GM12878 (cell line): Measurements from ENCODE around the gene CSTPP1. TPM values are rescaled to one million over a fixed set of nuclear protein-coding genes. Genes with fewer than 3 reads are reported as not detected.
"Not testable (repeated sequence)": the region's sequence is repeated elsewhere in the genome, so short reads cannot be mapped to it uniquely, and the experiment has no call there.

Experiments
- ATAC-seq: fragments of 200-7000 bp; cut with Tn5 transposase; 3 replicates; pipeline ENCODE4 v1.9.1; 2020; ENCODE audit warnings: mild to moderate bottlenecking, moderate library complexity
- BruUV-seq: library from RNA; stranded (reverse); fragments of 400-500 nt; replicated peaks from 2 replicates; lab custom pipeline; 2021; lab: Mats Ljungman, UMichigan
- CTCF ChIA-PET: fragments of 300-600 bp; sonication (Branson Sonifier 250); formaldehyde crosslinking; extraction: SDS; loops from one replicate; lab custom pipeline; 2021; ENCODE audit warnings: inconsistent platforms; lab: Yijun Ruan, JAX
- POLR2A ChIA-PET: fragments of 350-600 bp; formaldehyde crosslinking; extraction: SDS; loops from one replicate; lab custom pipeline; 2021; ENCODE audit warnings: inconsistent platforms; lab: Charles Lee
- RAD21 ChIA-PET: fragments of 300-600 bp; sonication (Branson Sonifier 250); formaldehyde crosslinking; loops from one replicate; lab custom pipeline; 2023; ENCODE audit warnings: antibody characterized with exemption; ENCODE audit not compliant: unreplicated experiment; lab: Charles Lee
- SMC1A ChIA-PET: fragments of 300-600 bp; sonication (Branson Sonifier 250); formaldehyde crosslinking; loops from one replicate; lab custom pipeline; 2023; ENCODE audit not compliant: unreplicated experiment, uncharacterized antibody; lab: Charles Lee
- DNase-seq: peaks from one replicate; pipeline ENCODE4 v3.0.0-alpha.2; 2011; ENCODE audit warnings: low read depth, low spot score
- FAIRE-seq: peaks from 3 replicates; lab custom pipeline; 2011; peaks lifted over from hg19 to GRCh38; lab: Jason Lieb, UNC
- H2AFZ ChIP-seq: 2 replicates; pipeline ENCODE4 v1.6.0; 2011; ENCODE audit warnings: low read depth, low read length, control low read depth; ENCODE audit not compliant: control insufficient read depth
- H3K27ac ChIP-seq: 2 replicates; pipeline ENCODE4 v1.5.1; 2011; ENCODE audit warnings: control low read depth; ENCODE audit not compliant: control insufficient read depth, insufficient read depth
- H3K27me3 ChIP-seq, 2 experiments: replicated peaks in 1 of 2; 2 replicates each; pipeline versions ENCODE4 v1.6.0 to v1.6.1; 2011; ENCODE audit warnings: low read length in 1 of 2; ENCODE audit not compliant: control insufficient read depth in 2 of 2, insufficient read depth in 2 of 2
- H3K36me3 ChIP-seq, 2 experiments: 2 replicates each; pipeline ENCODE4 v1.5.1; 2011; ENCODE audit warnings: low read length in 1 of 2; ENCODE audit not compliant: control insufficient read depth in 2 of 2, insufficient read depth in 2 of 2
- H3K4me1 ChIP-seq: 2 replicates; pipeline ENCODE4 v1.6.1; 2011; ENCODE audit warnings: mild to moderate bottlenecking, low read length, moderate library complexity, mixed read lengths; ENCODE audit not compliant: control insufficient read depth, insufficient read depth
- H3K4me2 ChIP-seq: 2 replicates; pipeline ENCODE4 v1.6.0; 2011; ENCODE audit warnings: control low read depth; ENCODE audit not compliant: control insufficient read depth, insufficient read depth
- H3K4me3 ChIP-seq: fragments of 200-600 bp; sonication (generic); 2 replicates; pipeline ENCODE4 v1.5.1; 2016
- H3K79me2 ChIP-seq: 2 replicates; pipeline ENCODE4 v1.6.0; 2011; ENCODE audit warnings: low read length; ENCODE audit not compliant: control insufficient read depth, insufficient read depth
- H3K9ac ChIP-seq: 2 replicates; pipeline ENCODE4 v1.8.0; 2011; ENCODE audit warnings: low read length, control low read depth, mixed read lengths; ENCODE audit not compliant: control insufficient read depth, insufficient read depth
- H3K9me3 ChIP-seq: replicated peaks from 3 replicates; pipeline ENCODE4 v1.5.1; 2011; ENCODE audit warnings: mild to moderate bottlenecking, low read length; ENCODE audit not compliant: control insufficient read depth, insufficient read depth
- H4K20me1 ChIP-seq: 2 replicates; pipeline ENCODE4 v1.6.0; 2011; ENCODE audit not compliant: control insufficient read depth, insufficient read depth
- WGBS: methylation state at CpG from one replicate; pipeline ENCODE4 v1.1.6; 2016; ENCODE audit warnings: low lambda C conversion rate; ENCODE audit not compliant: insufficient replicate concordance, insufficient coverage; ENCODE audit errors: missing lambda C conversion rate; 5-methylcytosine and 5-hydroxymethylcytosine counted together
- in situ Hi-C: fragments of 300-500 bp; cut with MboI; formaldehyde crosslinking; loops from 9 replicates; pipeline ENCODE4 v1.14.3; 2018; ENCODE audit warnings: mixed read lengths
- intact Hi-C: fragments of 100-400 bp; cut with micrococcal nuclease; formaldehyde crosslinking; loops from one replicate; pipeline ENCODE4 v1.14.2; 2022; ENCODE audit not compliant: unreplicated experiment
- polyA plus RNA-seq, 11 experiments: library from polyadenylated mRNA; depleted of rRNA in 4 of 11; unstranded in 6 of 11; stranded (reverse) in 5 of 11; fragments of >200 nt; fragmentation: Nextera tagmentation in 4 of 11; fragmentation: Illumina TruSeq in 1 of 11; extraction: Ambion mirVana in 4 of 11; extraction: Trizol in 1 of 11; gene quantifications; 1 replicate in 1 of 11; 2 replicates in 10 of 11; pipeline versions ENCODE4 v1.2.1 to v1.2.3, GENCODE V29; 2011 to 2016; ENCODE audit warnings: inconsistent platforms in 2 of 11, missing spikeins in 2 of 11, low read depth in 1 of 11
- total RNA-seq, 4 experiments: library from RNA; depleted of rRNA in 3 of 4; stranded (reverse); fragments of >200 nt in 3 of 4; fragmentation: Illumina TruSeq in 1 of 4; extraction: Trizol in 1 of 4; gene quantifications; 2 replicates each; pipeline versions ENCODE4 v1.2.1 to v1.2.3, GENCODE V29; 2013 to 2021
- TF ChIP-seq, protein P1 (sequence below): fragments of 450-650 bp; IDR thresholded peaks from 2 replicates; pipeline ENCODE4 v1.6.1; 2018; ENCODE audit warnings: borderline replicate concordance, mild to moderate bottlenecking; ENCODE audit not compliant: partially characterized antibody

The CSTPP1 gene
- total and polyA plus RNA-seq, 10 of the 15 experiments (the other 5 are each of a cell fraction or from before 2014, with no cell fraction given) = 7.1 to 23.4 (median 17.5) TPM

DNA sequence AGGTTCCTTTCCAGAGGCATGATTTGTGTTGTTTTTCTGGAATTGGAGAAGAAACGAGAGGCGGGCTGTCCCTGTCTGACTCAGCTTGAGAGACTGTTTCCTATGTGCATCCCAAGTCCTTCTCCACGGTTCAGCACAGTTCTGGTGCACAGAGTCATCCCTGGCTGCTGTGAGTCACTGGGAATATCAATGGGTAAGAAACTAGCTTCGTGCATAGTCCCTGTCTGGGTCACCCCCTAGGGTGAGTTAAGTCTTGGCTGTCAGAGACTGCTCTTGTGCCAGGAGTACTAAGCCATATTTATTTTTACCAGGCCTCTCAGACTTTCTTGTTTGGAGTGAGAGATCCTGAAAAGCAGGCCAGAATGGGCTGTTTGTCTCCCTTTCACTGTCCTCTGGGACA, 15.8 kb upstream of the CSTPP1 start (continued):
- TF ChIP-seq, protein P1, sequence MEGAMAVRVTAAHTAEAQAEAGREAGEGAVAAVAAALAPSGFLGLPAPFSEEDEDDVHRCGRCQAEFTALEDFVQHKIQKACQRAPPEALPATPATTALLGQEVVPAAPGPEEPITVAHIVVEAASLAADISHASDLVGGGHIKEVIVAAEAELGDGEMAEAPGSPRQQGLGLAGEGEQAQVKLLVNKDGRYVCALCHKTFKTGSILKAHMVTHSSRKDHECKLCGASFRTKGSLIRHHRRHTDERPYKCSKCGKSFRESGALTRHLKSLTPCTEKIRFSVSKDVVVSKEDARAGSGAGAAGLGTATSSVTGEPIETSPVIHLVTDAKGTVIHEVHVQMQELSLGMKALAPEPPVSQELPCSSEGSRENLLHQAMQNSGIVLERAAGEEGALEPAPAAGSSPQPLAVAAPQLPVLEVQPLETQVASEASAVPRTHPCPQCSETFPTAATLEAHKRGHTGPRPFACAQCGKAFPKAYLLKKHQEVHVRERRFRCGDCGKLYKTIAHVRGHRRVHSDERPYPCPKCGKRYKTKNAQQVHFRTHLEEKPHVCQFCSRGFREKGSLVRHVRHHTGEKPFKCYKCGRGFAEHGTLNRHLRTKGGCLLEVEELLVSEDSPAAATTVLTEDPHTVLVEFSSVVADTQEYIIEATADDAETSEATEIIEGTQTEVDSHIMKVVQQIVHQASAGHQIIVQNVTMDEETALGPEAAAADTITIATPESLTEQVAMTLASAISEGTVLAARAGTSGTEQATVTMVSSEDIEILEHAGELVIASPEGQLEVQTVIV = no peak

DNA sequence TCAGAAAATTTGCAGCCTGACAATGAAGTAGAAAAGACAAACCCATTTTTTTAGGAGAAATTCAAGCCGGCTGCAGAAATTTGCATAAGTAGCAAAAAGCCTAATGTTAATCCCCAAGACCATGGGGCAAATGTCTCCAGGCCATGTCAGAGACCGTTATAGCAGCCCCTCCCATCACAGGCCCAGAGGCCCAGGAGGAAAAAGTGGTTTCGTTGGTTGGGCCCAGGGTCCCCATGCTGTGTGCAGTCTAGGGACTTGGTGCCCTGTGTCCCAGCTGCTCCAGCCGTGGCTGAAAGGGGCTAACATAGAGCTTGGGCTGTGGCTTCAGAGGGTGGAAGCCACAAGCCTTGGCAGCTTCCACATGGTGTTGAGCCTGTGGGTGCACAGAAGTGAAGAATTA, 8.6 kb upstream of the CSTPP1 start:
- H3K4me3 ChIP-seq, H3K9ac ChIP-seq, SMC1A ChIA-PET, DNase-seq, H3K4me1 ChIP-seq, ATAC-seq, H3K9me3 ChIP-seq, in situ Hi-C loops, POLR2A ChIA-PET, H3K36me3 ChIP-seq, RAD21 ChIA-PET, BruUV-seq, H4K20me1 ChIP-seq, FAIRE-seq, H2AFZ ChIP-seq, H3K27me3 ChIP-seq, H3K79me2 ChIP-seq, H3K4me2 ChIP-seq, H3K27ac ChIP-seq, intact Hi-C loops: not testable (repeated sequence)
- CTCF ChIA-PET = interaction anchor here (1.3 kb wide), 1 partner anchor 36 kb away, joined by 3 read pairs; no protein-coding TSS in a partner anchor
- 23% methylated on average over 4 of the region's 4 CpGs for WGBS

DNA sequence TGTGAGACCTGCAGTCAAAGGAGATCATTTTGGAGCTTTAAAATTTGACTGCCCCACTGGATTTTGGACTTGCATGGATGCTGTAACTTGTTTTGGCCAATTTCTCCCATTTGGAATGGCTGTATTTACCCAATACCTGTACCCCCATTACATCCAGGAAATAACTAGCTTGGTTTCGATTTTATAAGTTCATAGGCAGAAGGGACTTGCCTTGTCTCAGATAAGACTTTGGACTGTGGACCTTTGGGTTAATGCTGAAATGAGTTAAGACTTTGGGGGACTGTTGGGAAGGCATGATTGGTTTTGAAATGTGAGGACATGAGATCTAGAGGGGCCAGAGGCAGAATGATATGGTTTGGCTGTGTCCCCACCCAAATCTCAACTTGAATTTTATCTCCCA, 7.9 kb upstream of the CSTPP1 start:
- CTCF ChIA-PET = interaction anchor here (0.6 to 1.3 kb wide), 3 partner anchors 12 to 224 kb away, joined by 3 to 5 read pairs (median 4); no protein-coding TSS in a partner anchor
- H3K27me3 ChIP-seq, H3K4me1 ChIP-seq, H3K4me2 ChIP-seq, intact Hi-C loops, POLR2A ChIA-PET, H3K27ac ChIP-seq, H2AFZ ChIP-seq, DNase-seq, ATAC-seq, RAD21 ChIA-PET, in situ Hi-C loops, SMC1A ChIA-PET, BruUV-seq, H3K9ac ChIP-seq, H3K36me3 ChIP-seq, H3K79me2 ChIP-seq, H3K4me3 ChIP-seq, H3K9me3 ChIP-seq, H4K20me1 ChIP-seq, FAIRE-seq: not testable (repeated sequence)
- WGBS = 6% methylated on average over 1 of the region's 1 CpG
